AG04449 (cell line): Measurements from ENCODE around the gene OLFM1.

Experiments
- CTCF ChIA-PET: fragments of 350-600 bp; formaldehyde crosslinking; extraction: SDS; loops from one replicate; lab custom pipeline; 2021; ENCODE audit warnings: antibody characterized with exemption; lab: Yijun Ruan, JAX
- POLR2A ChIA-PET: fragments of 400-600, 350-600 bp; formaldehyde crosslinking; extraction: SDS; loops from one replicate; lab custom pipeline; 2020; ENCODE audit warnings: antibody characterized with exemption, inconsistent platforms; lab: Yijun Ruan, JAX
- DNase-seq: peaks from one replicate; pipeline ENCODE4 v3.0.0-alpha.2; 2010; ENCODE audit warnings: low read depth, low spot score
- H3K4me3 ChIP-seq: 2 replicates; pipeline ENCODE4 v1.5.1; 2011; ENCODE audit warnings: low read depth, mild to moderate bottlenecking, control low read depth, low read length
- TF ChIP-seq, protein P1 (sequence below): IDR thresholded peaks from one replicate; pipeline ENCODE4 v1.5.1; 2011; ENCODE audit warnings: mild to moderate bottlenecking, moderate library complexity, low read length, control low read depth, inconsistent platforms; ENCODE audit not compliant: insufficient read depth; ENCODE audit errors: missing control alignments

Gene OLFM1

DNA sequence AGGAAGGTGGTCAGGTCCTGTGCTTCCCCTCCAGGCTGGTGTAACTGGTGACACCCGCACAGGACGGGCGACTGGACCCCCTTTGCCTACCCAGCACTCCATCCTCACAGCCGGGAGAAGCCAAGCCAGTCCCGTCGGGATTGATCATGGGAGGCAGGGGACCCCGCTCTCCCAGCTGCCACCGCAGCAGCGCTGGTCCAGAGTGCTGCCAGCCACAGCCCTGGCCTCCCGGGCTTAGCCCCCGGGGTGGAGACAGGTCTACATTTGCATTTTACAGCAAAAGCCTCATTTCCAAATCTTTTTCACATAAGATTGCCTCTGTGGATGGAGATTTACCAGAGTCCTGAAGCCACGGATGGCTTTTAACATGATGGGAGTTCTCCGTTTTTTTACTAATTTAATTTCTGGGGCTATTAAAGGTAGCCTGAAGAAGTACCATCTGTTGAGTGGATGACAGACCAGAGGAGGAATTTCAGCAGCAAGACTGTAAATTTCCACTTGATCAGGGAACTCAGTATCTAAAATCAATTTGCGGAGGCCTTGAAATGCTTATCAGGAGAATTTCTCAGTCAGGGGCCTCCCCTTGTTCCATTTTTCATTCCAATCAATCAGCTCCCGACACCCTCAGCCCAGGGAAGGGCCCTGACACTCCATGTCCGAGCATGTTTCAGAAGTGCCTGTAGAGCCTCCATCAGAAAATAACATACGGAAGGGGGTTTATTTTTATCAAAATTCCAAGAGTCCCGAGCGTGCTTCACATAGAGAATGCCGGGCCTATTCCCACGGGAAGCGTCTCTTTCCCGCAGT is 80.6 kb downstream of the OLFM1 start:
- no peak for DNase-seq
- CTCF ChIA-PET: no interaction called here
- POLR2A ChIA-PET: no interaction called here

DNA sequence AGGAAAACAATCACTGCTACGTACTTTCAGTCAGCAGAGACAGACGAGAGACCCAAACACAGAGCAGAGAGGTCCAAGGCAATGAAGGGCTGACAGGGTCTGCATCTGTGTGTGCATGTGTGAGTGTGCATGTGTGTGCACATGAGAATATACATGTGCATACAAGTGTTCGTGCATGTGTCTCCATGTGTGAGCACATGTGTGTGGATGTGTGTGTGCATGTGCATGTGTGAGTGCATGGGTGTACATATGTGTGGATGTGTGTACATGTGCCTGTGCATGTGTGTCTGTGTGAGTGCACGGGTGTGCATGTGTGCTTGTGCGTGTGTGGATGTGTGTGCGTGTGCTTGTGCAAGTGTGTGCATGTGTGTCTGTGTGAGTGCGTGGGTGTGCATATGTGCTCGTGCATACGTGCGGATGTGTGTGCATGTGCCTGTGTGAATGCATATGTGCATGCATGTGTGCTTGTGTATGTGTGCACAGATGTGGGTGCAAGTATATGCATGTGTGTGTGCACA is 82.3 kb downstream of the OLFM1 start:
- ChIA-PET CTCF (no interaction called here), POLR2A (no interaction called here)
- TF ChIP-seq, protein P1, sequence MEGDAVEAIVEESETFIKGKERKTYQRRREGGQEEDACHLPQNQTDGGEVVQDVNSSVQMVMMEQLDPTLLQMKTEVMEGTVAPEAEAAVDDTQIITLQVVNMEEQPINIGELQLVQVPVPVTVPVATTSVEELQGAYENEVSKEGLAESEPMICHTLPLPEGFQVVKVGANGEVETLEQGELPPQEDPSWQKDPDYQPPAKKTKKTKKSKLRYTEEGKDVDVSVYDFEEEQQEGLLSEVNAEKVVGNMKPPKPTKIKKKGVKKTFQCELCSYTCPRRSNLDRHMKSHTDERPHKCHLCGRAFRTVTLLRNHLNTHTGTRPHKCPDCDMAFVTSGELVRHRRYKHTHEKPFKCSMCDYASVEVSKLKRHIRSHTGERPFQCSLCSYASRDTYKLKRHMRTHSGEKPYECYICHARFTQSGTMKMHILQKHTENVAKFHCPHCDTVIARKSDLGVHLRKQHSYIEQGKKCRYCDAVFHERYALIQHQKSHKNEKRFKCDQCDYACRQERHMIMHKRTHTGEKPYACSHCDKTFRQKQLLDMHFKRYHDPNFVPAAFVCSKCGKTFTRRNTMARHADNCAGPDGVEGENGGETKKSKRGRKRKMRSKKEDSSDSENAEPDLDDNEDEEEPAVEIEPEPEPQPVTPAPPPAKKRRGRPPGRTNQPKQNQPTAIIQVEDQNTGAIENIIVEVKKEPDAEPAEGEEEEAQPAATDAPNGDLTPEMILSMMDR: no peak
- DNase-seq: no peak
- H3K4me3 ChIP-seq: no peak overlapping the region

More for the DNA sequence above, 80.6 kb downstream of the OLFM1 start:
- TF ChIP-seq, protein P1: no peak
- no peak overlapping the region for H3K4me3 ChIP-seq

DNA sequence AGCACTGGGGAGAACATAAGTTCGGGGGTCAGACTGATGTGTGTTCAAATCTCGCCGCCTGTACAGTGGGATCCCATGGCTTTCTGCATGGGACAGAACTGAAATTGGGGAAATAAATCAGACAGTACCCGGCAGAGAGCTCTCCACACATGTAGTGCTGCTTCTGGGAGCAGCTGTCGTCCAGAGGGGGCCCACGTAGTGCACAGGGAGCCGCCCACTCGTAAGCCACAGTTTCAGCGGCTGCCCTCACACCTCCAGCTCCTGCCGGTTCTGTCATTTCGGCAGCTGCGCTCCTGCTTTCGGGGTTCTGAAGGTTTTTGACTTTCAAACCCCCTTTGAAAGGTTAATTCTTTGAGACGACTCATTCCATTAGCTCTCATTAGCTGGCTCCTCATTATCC is 83.1 kb downstream of the OLFM1 start:
- CTCF ChIA-PET: no interaction called here
- DNase-seq: no peak
- POLR2A ChIA-PET: no interaction called here
- H3K4me3 ChIP-seq: no peak overlapping the region
- TF ChIP-seq, protein P1: no peak
